Measurements from ENCODE around the gene CH25H. TPM values are rescaled to one million over a fixed set of nuclear protein-coding genes. Genes with fewer than 3 reads are reported as not detected.

The CH25H gene, protein sequence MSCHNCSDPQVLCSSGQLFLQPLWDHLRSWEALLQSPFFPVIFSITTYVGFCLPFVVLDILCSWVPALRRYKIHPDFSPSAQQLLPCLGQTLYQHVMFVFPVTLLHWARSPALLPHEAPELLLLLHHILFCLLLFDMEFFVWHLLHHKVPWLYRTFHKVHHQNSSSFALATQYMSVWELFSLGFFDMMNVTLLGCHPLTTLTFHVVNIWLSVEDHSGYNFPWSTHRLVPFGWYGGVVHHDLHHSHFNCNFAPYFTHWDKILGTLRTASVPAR
- total RNA-seq, result under 1 TPM; 0.67 to 0.69 TPM

DNA sequence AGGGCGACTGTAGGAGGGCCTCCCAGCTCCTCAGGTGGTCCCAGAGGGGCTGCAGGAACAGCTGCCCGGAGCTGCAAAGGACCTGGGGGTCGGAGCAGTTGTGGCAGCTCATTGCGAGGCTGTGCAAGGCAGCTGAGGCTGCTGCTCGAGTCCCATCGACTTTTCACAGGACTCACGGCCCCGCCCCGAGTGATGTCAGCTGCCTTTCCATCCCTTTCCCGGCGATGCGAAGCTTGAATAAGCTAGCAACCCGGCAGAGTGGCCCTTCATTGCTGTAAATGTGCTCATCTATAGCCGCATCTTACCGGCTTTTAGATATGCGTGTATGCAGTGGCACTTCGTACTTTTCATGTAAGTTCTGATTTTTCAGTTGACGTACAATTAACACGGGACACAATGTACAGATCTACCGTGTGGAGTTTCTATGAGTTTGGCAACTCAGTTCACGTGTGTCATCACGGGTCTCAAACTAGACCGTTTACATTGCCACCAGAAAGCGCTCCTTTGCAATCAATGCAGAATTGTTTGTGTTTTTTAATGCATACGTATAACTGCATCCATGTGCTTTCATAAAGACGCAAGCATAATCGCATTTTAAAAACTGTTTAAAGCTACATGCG, at the start of gene CH25H:
TSS of gene CH25H (minus strand) at position 137 of the 620 bp plus-strand sequence. CDS start at position 112, 25 bp downstream.

DNA sequence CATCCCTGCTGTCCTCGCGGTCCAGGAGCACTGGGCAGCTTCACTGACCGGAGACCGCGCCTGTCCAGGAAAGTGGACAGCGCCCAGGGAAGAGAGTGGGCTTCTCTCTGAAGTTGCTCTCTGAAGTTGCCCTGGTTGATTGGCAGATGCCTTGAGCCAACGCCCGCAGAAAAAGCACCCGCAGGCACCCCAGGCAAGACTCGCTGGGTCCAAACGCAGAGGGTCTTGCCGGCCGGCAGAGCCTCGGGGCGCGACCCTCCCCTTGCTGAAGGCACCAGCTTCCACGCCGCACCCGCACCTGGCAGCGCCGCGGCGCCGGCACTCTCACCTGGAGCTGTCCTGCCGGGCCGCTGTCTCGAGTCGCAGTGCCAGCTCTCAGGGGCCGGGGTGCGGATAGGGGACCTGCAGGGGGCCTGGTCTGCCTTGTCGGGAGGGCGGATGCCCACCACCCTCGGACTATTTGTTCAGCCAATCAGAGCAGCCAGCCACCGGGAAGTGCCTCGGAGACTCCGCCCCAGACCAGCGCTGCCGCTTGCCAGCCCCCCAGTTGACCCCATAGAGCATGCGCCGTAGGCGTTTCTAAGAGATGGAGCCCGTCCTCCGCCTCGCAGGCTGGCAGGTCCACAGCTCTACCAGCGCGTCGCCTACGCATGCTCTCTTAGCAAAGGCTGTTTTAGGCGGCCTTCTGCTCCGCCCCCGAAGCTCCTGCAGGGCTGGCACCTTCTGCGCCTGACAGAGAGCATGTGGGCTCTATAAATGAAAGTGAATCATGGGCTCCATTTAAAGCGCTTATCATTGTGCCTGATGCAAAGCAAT, 44.5 kb upstream of the CH25H start, which contains the start of gene LIPA:
TSS of gene LIPA (minus strand) at position 367 of the 816 bp plus-strand sequence. CDS start 4,127 bp downstream, outside the sequence.

Other genes starting within 250 kb of the CH25H start
- 10 to 100 TPM; 28.3 to 28.6 TPM for gene FAS, start 216.5 kb downstream of the CH25H start, total RNA-seq
- 100 to 1,000 TPM in 1 of 2 donors, 10 to 100 TPM in 1; 96.7 to 106 TPM for gene LIPA, start 44.5 kb upstream of the CH25H start, total RNA-seq
- gene IFIT2, start 94.7 kb upstream of the CH25H start, total RNA-seq, result 100 to 1,000 TPM; 112 to 119 TPM
- gene IFIT3, start 120.7 kb upstream of the CH25H start, total RNA-seq, result 100 to 1,000 TPM; 446 to 450 TPM
- under 1 TPM in 1 of 2 donors, not detected in 1; under 0.01 TPM for gene IFIT1B, start 170.7 kb upstream of the CH25H start, total RNA-seq
- gene IFIT1, start 185.3 kb upstream of the CH25H start, total RNA-seq, result 100 to 1,000 TPM; 513 to 526 TPM
- gene IFIT5, start 207.3 kb upstream of the CH25H start, total RNA-seq, result 100 to 1,000 TPM in 1 of 2 donors, 10 to 100 TPM in 1; 86.0 to 105 TPM